SH-SY5Y (cell line): Measurements from ENCODE around the gene TCAIM.

Source experiments
- GATA2 ChIP-seq: IDR thresholded peaks from 2 replicates; pipeline ENCODE4 v1.6.1; 2011; ENCODE audit warnings: mild to moderate bottlenecking, low read depth, low read length
- GATA3 ChIP-seq: IDR thresholded peaks from 2 replicates; pipeline ENCODE4 v1.6.1; 2011; ENCODE audit warnings: low read depth, mild to moderate bottlenecking, low read length, moderate library complexity

DNA sequence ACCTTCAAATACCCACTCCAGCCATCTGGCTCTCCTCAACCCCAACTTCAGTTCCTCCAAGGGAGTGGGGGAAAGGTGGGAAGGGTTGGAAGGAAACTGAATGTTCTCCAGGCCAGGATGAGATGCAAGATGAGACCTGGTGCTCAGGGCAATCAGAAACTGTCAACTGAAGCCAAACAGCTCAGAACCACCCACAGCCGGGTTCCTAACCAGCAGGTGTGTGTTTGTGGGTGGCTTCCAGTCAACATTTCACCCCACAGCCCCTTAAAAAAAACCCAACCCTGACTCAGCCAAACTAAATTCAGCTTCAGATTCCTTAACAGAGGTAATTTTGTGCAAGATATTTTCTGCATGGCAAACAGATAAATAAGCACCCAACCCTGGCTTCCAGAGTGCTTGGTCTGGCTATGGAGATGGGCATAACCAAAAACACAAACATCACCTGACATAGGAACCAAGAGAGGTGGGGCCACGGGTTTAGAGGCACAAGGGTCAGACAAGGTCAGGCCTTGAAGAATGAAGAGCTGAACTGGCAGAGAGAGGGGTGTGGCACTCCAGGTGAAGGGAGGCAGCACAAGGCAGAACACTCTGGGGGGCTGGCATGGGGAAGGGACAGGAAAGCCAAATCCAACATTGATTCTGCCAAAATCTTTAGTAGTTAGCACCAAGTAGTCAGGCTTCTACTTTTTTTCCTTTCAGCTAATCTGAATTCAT is 104.2 kb downstream of the TCAIM start:
- TF ChIP-seq GATA2 (no peak), GATA3 (no peak)
